NOMO-1 treated with dmso at 0.1 percent for 144 hours (cell line): Measurements from ENCODE around the gene KLHL6.

Experiments used
- DNase-seq: peaks from one replicate; lab custom pipeline; 2025; ENCODE audit not compliant: unreplicated experiment; lab: John Stamatoyannopoulos, UW

The KLHL6 gene

GRCh38 chr3:183449391-183449790 is 106.1 kb downstream of the KLHL6 start:
- DNase-seq = no peak

GRCh38 chr3:183448369-183449128 is 107.0 kb downstream of the KLHL6 start:
- DNase-seq = no peak

DNA sequence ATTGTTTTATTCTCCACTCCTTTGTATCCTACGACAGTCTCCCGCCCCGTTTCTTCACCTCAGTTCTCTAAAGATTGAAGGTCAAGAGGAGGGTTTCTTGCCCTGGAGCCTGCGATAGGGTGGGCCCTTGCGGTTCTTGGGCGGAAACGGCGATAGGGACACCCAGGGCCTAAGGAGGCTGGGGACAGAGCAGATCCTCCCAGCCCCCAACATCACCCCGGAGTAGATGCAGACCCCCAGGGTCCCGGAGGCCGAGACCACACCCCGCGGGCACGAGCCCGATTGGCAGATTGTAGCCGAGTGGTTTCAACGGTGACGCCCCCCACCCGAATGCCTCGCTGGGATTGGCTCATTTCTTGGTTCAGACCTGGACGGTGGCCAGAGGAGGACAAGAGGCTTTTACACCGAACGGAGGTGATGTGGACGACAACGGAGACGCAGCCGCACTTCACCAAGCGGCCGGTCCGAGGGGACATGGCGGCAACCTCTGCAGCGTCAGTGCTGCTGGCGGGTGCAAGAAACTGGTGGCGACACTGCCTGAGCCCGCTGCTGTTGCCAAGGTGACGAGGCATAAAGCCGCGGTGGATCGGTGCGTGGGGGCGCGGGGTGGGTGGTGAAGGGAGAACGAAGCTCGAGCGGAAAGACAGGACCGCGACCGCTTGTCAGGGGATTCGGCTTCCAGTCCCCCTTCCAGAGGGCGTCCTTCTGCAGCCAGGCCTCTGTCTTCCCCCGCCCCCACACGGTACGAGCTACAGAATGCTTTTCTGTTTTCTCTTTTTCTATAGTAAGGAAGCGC is 108.1 kb downstream of the KLHL6 start:
- DNase-seq = peak; percentile 95

GRCh38 chr3:183446838-183447205 is 108.7 kb downstream of the KLHL6 start:
- no peak for DNase-seq

- no peak for DNase-seq
Measured at GRCh38 chr3:183444748-183445147, 110.8 kb downstream of the KLHL6 start.

DNA sequence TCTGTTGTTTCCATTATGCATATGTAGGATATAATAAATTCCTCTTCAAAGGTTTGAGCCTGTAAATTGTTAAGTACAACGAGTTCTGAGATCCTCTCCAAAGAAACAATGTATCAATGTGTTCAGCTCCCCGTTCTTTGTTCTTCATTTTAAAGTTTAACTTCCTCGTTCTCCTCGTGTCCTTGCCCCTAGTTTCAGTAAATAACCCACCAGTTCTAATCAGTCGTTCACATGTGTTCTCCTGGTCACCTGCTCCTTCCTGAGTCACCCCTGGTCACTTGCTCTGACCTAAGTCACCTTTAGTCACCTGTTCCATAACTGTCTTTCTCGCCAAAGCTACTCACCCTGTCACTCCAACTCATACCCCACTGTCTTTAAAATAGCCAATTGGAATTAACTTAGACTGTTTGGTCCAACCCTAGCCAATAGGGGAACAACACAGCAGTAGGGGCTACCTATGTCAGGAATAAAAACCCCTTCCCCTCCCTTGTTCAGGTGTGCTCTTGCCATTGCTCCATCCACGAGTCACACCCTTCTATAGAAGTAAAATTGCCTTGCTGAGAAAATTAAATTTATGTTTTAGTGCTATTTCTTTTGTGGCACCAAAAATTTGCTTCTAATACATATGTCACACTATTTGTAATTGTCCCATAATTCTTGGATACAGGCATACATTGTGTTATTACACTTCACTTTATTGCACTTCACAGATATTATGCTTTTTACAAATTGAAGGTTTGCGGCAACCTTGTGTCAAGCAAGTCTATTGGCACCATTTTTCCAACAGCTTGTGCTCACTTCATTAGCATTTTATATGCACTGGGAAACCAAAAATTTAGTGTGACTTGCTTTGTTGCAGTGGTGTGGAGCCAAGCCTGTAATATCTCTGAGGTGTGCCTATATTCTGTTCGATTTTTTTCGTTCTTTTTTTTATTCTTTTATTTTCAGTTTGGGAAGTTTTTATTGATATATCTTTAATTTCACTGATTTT is 111.8 kb downstream of the KLHL6 start:
- no peak for DNase-seq

DNA sequence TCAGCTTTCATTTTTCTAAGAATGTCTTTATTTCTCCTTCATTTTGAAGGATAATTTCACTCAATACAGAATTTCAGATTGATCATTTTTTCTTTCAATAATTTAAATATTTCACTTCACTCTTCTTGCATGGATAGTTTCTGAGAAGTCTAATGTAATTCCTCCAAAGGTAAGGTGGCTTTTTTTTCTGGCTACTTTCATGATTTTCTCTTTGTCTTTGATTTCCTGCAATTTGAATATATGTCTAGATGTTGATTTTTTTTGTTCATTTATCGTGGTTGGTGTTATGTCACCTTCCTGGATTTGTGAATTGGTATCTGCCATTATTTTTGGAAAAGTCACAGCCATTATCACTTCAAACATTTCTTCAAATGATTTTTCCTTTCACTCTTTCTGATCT is 112.5 kb downstream of the KLHL6 start:
- DNase-seq = no peak

GRCh38 chr3:183440521-183440920 is 115.0 kb downstream of the KLHL6 start:
- peak; percentile 46 for DNase-seq

GRCh38 chr3:183439515-183439914 is 116.0 kb downstream of the KLHL6 start:
- DNase-seq = no peak

DNA sequence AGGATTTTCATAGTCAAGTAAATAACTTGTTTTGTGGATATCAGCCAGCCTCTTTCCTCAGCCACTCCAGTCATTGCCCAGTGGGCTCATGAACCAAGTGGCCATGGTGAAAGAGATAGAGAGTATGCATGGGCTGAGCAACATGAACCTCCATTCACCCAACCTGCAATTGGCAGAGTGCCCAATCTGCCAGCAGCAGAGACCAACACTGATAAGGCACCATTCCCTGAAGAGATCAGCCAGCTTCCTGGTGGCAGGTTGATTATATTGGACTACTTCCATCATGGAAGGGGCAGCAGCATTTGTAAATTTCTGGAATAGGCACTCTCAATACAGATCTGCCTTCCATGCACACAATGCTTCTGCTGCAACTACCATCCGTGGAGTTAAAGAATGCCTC is 116.8 kb downstream of the KLHL6 start:
- DNase-seq = no peak

DNA sequence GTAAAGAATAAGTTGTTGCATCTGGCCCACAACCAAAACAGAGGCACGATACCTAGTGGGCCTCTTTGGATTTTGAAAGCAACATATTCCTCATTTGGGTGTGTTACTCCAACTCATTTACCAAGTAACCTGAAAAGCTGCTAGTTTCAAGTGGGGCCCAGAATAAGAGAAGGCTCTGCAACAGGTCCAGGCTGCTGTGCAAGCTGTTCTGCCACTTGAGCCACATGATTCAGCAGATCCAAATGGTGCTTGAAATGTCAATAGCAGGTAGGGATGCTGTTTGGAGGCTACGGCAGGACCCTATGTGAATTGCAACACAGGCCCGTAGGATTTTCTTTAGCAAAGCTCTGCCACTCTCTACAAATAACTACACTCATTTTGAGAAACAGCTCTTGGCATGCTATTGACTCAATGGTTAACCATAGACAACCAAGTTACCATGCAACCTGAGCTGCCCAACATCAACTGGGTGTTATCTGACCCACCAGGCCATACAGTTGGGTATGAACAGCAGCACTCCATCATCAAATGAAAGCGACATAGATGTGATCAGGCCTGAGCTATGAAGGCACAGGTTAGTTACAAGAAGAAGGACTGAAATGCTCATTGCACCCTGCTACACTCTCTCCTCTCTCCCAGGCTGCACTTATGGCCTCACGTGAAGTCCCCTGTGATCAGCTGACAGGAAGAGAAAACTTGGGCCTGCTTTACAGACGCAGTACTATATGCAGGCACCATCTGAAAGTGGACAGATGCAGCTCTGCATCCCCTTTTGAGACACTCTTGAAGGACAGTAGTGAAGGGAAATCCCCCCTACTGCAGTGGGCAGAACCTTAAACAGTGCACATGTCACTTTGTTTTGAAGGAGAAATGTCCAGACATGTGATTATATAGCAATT is 117.6 kb downstream of the KLHL6 start:
- DNase-seq = no peak
